HEK293T (cell line): Measurements from ENCODE around the gene TTC7B.

Experiments used
- CTCF ChIA-PET: fragments of 350-600 bp; formaldehyde crosslinking; extraction: SDS; loops from one replicate; lab custom pipeline; 2021; ENCODE audit warnings: antibody characterized with exemption, inconsistent platforms; lab: Yijun Ruan, JAX
- POLR2A ChIA-PET: fragments of 350-600 bp; formaldehyde crosslinking; extraction: SDS; loops from one replicate; lab custom pipeline; 2020; ENCODE audit warnings: antibody characterized with exemption, inconsistent platforms; lab: Yijun Ruan, JAX
- DNase-seq: peaks from one replicate; pipeline ENCODE4 v3.0.0; 2012; ENCODE audit warnings: mixed read lengths; ENCODE audit errors: extremely low spot score
- ARNT ChIP-seq: fragments of 450-650 bp; IDR thresholded peaks from 2 replicates; pipeline ENCODE4 v1.6.1; 2017; ENCODE audit warnings: mild to moderate bottlenecking
- BHLHE40 ChIP-seq: fragments of 450-650 bp; IDR thresholded peaks from 2 replicates; pipeline ENCODE4 v1.6.1; 2016; ENCODE audit warnings: mild to moderate bottlenecking, moderate library complexity, borderline replicate concordance
- CTBP1 ChIP-seq: fragments of 450-650 bp; IDR thresholded peaks from 2 replicates; pipeline ENCODE4 v1.6.1; 2016; ENCODE audit warnings: borderline replicate concordance
- ELF4 ChIP-seq: fragments of 450-650 bp; IDR thresholded peaks from 2 replicates; pipeline ENCODE4 v1.6.1; 2017; ENCODE audit warnings: antibody characterized with exemption
- FOXA1 ChIP-seq: fragments of 450-650 bp; IDR thresholded peaks from 2 replicates; pipeline ENCODE4 v1.6.1; 2016; ENCODE audit warnings: mild to moderate bottlenecking
- FOXK2 ChIP-seq: fragments of 450-650 bp; IDR thresholded peaks from 2 replicates; pipeline ENCODE4 v1.6.1; 2016; ENCODE audit warnings: mild to moderate bottlenecking
- FOXM1 ChIP-seq: fragments of 450-650 bp; IDR thresholded peaks from 2 replicates; pipeline ENCODE4 v1.6.1; 2017; ENCODE audit warnings: mild to moderate bottlenecking, borderline replicate concordance
- HDGF ChIP-seq: fragments of 450-650 bp; IDR thresholded peaks from 2 replicates; pipeline ENCODE4 v1.6.1; 2017; ENCODE audit warnings: antibody characterized with exemption, borderline replicate concordance
- L3MBTL2 ChIP-seq: fragments of 450-650 bp; conservative IDR thresholded peaks from 2 replicates; pipeline ENCODE4 v1.6.1; 2016; ENCODE audit warnings: mild to moderate bottlenecking
- LEF1 ChIP-seq: fragments of 450-650 bp; IDR thresholded peaks from 2 replicates; pipeline ENCODE4 v1.6.1; 2017; ENCODE audit warnings: mild to moderate bottlenecking, borderline replicate concordance
- NFRKB ChIP-seq: fragments of 450-650 bp; IDR thresholded peaks from 2 replicates; pipeline ENCODE4 v1.6.1; 2016; ENCODE audit warnings: mild to moderate bottlenecking, moderate library complexity
- PKNOX1 ChIP-seq: fragments of 450-650 bp; IDR thresholded peaks from 2 replicates; pipeline ENCODE4 v1.6.1; 2016
- SP1 ChIP-seq: fragments of 450-650 bp; IDR thresholded peaks from 2 replicates; pipeline ENCODE4 v1.6.1; 2017
- SUZ12 ChIP-seq: fragments of 450-650 bp; IDR thresholded peaks from 2 replicates; pipeline ENCODE4 v1.6.1; 2016; ENCODE audit warnings: mild to moderate bottlenecking
- TARDBP ChIP-seq: fragments of 450-650 bp; IDR thresholded peaks from 2 replicates; pipeline ENCODE4 v1.6.1; 2016
- ZNF384 ChIP-seq: fragments of 450-650 bp; IDR thresholded peaks from 2 replicates; pipeline ENCODE4 v1.6.1; 2016

Gene TTC7B

GRCh38 chr14:90578283-90578985 lies 237.8 kb downstream of the TTC7B start:
- ChIA-PET CTCF (no interaction called here), POLR2A (no interaction called here)
- no peak for DNase-seq
- no peak for TF ChIP-seq FOXA1
- no peak for TF ChIP-seq HDGF
- no peak for TF ChIP-seq SP1
- no peak for TF ChIP-seq TARDBP
- no peak for TF ChIP-seq ZNF384
- no peak for TF ChIP-seq SUZ12
- no peak for TF ChIP-seq PKNOX1
- TF ChIP-seq ELF4 = no peak
- TF ChIP-seq FOXK2 = no peak
- no peak for TF ChIP-seq BHLHE40
- TF ChIP-seq LEF1 = no peak
- no peak for TF ChIP-seq FOXM1

- no peak for DNase-seq
- ChIA-PET POLR2A (no interaction called here), CTCF (no interaction called here)
- TF ChIP-seq FOXK2 (no peak), BHLHE40 (no peak), PKNOX1 (no peak), CTBP1 (no peak), ELF4 (no peak), ZNF384 (no peak), NFRKB (no peak), HDGF (no peak), TARDBP (no peak), LEF1 (no peak), SUZ12 (no peak), FOXM1 (no peak), SP1 (no peak)
These were observed 238.5 kb downstream of the TTC7B start for GRCh38 chr14:90577661-90578282.

- ChIA-PET CTCF (no interaction called here), POLR2A (no interaction called here)
- DNase-seq = no peak
- no peak for TF ChIP-seq FOXK2
- TF ChIP-seq FOXA1 = no peak
- no peak for TF ChIP-seq CTBP1
- TF ChIP-seq BHLHE40 = no peak
- no peak for TF ChIP-seq ZNF384
- no peak for TF ChIP-seq TARDBP
- TF ChIP-seq HDGF = no peak
- TF ChIP-seq SP1 = no peak
- TF ChIP-seq ELF4 = no peak
- TF ChIP-seq SUZ12 = no peak
- no peak for TF ChIP-seq ARNT
- no peak for TF ChIP-seq LEF1
These were observed 239.1 kb downstream of the TTC7B start for GRCh38 chr14:90576981-90577660.

GRCh38 chr14:90576581-90576980 lies 239.6 kb downstream of the TTC7B start:
- DNase-seq = no peak
- POLR2A ChIA-PET = no interaction called here

DNA sequence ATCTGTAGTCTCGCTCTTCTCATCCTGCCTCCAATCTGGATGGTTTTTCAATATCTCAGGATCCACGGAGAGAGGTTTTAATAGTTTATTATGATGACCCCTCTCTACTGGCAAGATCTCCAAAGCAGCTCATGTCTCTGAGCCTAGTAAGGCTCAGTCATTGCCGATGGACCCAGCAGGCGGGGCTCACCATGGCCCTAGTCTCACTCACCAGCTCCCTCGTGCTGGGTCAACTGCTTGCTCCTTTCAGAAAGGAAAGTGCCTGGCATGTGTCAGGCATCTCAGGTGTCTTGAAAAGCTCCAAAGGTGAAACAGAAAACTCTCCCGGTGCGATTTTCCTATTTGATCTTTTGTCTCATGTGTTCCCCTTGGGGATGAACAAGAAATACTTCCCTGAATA lies 240.4 kb downstream of the TTC7B start:
- CTCF ChIA-PET = no interaction called here
- POLR2A ChIA-PET = no interaction called here
- TF ChIP-seq LEF1 (no peak), FOXK2 (no peak), ZNF384 (no peak), FOXA1 (no peak), SUZ12 (no peak), ELF4 (no peak), SP1 (no peak)
- DNase-seq = no peak

More at GRCh38 chr14:90576581-90576980, 239.6 kb downstream of the TTC7B start:
- no peak for TF ChIP-seq NFRKB
- no peak for TF ChIP-seq HDGF
- no peak for TF ChIP-seq TARDBP
- TF ChIP-seq L3MBTL2 = no peak
- CTCF ChIA-PET = no interaction called here

DNA sequence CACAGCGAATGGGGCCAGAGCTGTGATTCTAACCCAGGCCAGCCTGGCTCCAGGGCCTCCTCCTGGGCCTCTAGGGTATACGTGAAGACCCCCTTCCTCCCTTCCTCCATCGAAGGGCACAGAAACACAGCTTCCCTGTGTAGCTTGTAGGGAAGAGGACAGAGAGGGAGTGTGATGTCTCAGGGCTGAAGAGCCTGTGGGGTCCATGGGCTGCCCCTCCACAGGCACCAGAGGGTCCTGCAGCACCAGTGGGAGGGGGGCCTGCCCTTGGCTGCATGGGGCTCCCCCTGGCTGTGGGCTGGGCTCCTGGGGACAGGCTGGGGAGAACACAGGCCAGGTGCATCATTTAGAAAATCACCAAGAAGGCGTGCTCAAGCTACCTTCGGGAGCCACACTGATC lies 240.9 kb downstream of the TTC7B start:
- DNase-seq = no peak
- CTCF ChIA-PET = no interaction called here
- no peak for TF ChIP-seq FOXA1
- TF ChIP-seq LEF1 = no peak
- no peak for TF ChIP-seq ELF4
- TF ChIP-seq NFRKB = no peak
- no peak for TF ChIP-seq FOXK2
- no peak for TF ChIP-seq HDGF
- no peak for TF ChIP-seq FOXM1
- no peak for TF ChIP-seq CTBP1
- no peak for TF ChIP-seq L3MBTL2
- TF ChIP-seq SP1 = no peak
- POLR2A ChIA-PET = no interaction called here
